Gastroesophageal sphincter (tissue), 3 donors: Measurements from ENCODE around the gene IPCEF1.

ENCODE experiments used
- CTCF ChIP-seq, 4 experiments: fragments of 200-600 bp in 2 of 4; fragments of 450-650 bp in 2 of 4; sonication (generic) in 1 of 4; IDR thresholded peaks; one replicate each; pipeline ENCODE4 v1.5.1; 2017 to 2019; ENCODE audit warnings: antibody characterized with exemption in 4 of 4, mild to moderate bottlenecking in 2 of 4, moderate library complexity in 2 of 4
- EP300 ChIP-seq: sonication (generic); formaldehyde crosslinking; IDR thresholded peaks from one replicate; pipeline ENCODE4 v1.6.1; 2017; ENCODE audit warnings: antibody characterized with exemption, mild to moderate bottlenecking
- POLR2A ChIP-seq, 2 donors: fragments of 450-650 bp; IDR thresholded peaks; one replicate each; pipeline ENCODE4 v1.6.1; 2017; ENCODE audit warnings: antibody characterized with exemption in 2 of 2, mild to moderate bottlenecking in 2 of 2, moderate library complexity in 1 of 2
- POLR2AphosphoS5 ChIP-seq: sonication (generic); formaldehyde crosslinking; IDR thresholded peaks from one replicate; pipeline ENCODE4 v1.6.1; 2017; ENCODE audit warnings: antibody characterized with exemption

GRCh38 chr6:154161689-154162088, 194.9 kb downstream of the IPCEF1 start:
- TF ChIP-seq CTCF (IDR thresholded peaks at IDR 0.05) (no peak), POLR2AphosphoS5 (no peak), POLR2A (IDR thresholded peaks at IDR 0.05) (no peak), EP300 (no peak)
